Measurements from ENCODE around the gene PCSK1N. TPM values are rescaled to one million over a fixed set of nuclear protein-coding genes. Genes with fewer than 3 reads are reported as not detected.

The PCSK1N gene
- polyA plus RNA-seq, 1 of the 3 experiments (the other 2 are of a cell fraction): 35.0 TPM

GRCh38 chrX:48826135-48826875 is 9.1 kb downstream of the PCSK1N start, which contains the start of gene ERAS:
ERAS (plus strand) TSS chrX:48826513; CDS start chrX:48829124, 2,611 bp downstream.
- no peaks in the 10 kb centered on the region for H3K9me2 ChIP-seq
- H3K4me1 ChIP-seq (ENCODE audit: control insufficient read depth in 1 of 2, insufficient read depth in 2 of 2, low read depth in 1 of 2, low read length in 1 of 2): no peaks in the 10 kb centered on the region
- H3K9me3 ChIP-seq: no peaks in the 10 kb centered on the region
- POLR2A ChIA-PET: no interaction called here
- H2AFZ ChIP-seq (ENCODE audit: low read depth): no peak within 1 kb of the TSS
- CTCF ChIA-PET: interaction anchor here (1.2 kb wide), 1 partner anchor 8 kb away, joined by 3 read pairs; no protein-coding TSS in a partner anchor
- H3K27ac ChIP-seq (ENCODE audit: low read depth in 2 of 2, low read length in 1 of 2): no peak within 1 kb of the TSS
- H3F3A ChIP-seq (replicated peaks; ENCODE audit: insufficient read depth): no peaks in the 10 kb centered on the region
- no peak within 1 kb of the TSS for H3K9ac ChIP-seq
- peak; percentile 34 for DNase-seq
- H3K4me3 ChIP-seq (ENCODE audit: low read depth in 2 of 2, low read length in 1 of 2): no peak within 1 kb of the TSS
- H3K4me2 ChIP-seq: no peak within 1 kb of the TSS
- no peak for TF ChIP-seq CTCF (IDR thresholded peaks at IDR 0.05)
- no peak for TF ChIP-seq JUND (IDR thresholded peaks at IDR 0.05)
- no peak for TF ChIP-seq TCF12 (IDR thresholded peaks at IDR 0.05)
- no peak for TF ChIP-seq EP300 (IDR thresholded peaks at IDR 0.05; ENCODE audit: borderline replicate concordance in 1 of 2, low read depth in 1 of 2, low read length in 1 of 2)
- no peak for TF ChIP-seq USF1 (IDR thresholded peaks at IDR 0.05; ENCODE audit: borderline replicate concordance, low read depth)
- TF ChIP-seq POLR2AphosphoS5 (IDR thresholded peaks at IDR 0.05; ENCODE audit: low read depth, low read length): no peak
- TF ChIP-seq RAD21 (IDR thresholded peaks at IDR 0.05; ENCODE audit: low read length): no peak
- no peak for TF ChIP-seq MEF2A (IDR thresholded peaks at IDR 0.05; ENCODE audit: borderline replicate concordance, low read depth)
- TF ChIP-seq RCOR1 (IDR thresholded peaks at IDR 0.05; ENCODE audit: low read length): no peak
- no peak for TF ChIP-seq MXI1 (IDR thresholded peaks at IDR 0.05; ENCODE audit: low read depth, low read length)
- H3K36me3 ChIP-seq (replicated peaks in 1 of 2; ENCODE audit: control insufficient read depth in 1 of 2, insufficient read depth in 2 of 2, low read length in 1 of 2): no peaks in the 10 kb centered on the region
- no peaks in the 10 kb centered on the region for H3K79me2 ChIP-seq (ENCODE audit: insufficient read depth)
- peaks cover 10% of the 10 kb centered on the region; the same call in 1 of the 2 replicates for H3K27me3 ChIP-seq (ENCODE audit: insufficient read depth)
- WGBS (ENCODE audit: low lambda C conversion rate): 68% methylated on average over 23 of the region's 67 CpGs
- H4K20me1 ChIP-seq (ENCODE audit: insufficient read depth): no peaks in the 10 kb centered on the region

GRCh38 chrX:48824066-48824465 is 11.3 kb downstream of the PCSK1N start:
- Histone ChIP-seq H2AFZ (ENCODE audit: low read depth) (no peak overlapping the region), H4K20me1 (ENCODE audit: insufficient read depth) (no peaks in the 10 kb centered on the region), H3K9me3 (no peaks in the 10 kb centered on the region), H3K4me1 (ENCODE audit: control insufficient read depth in 1 of 2, insufficient read depth in 2 of 2, low read depth in 1 of 2, low read length in 1 of 2) (no peaks in the 10 kb centered on the region), H3K36me3 (replicated peaks in 1 of 2; ENCODE audit: control insufficient read depth in 1 of 2, insufficient read depth in 2 of 2, low read length in 1 of 2) (no peaks in the 10 kb centered on the region), H3K79me2 (ENCODE audit: insufficient read depth) (no peaks in the 10 kb centered on the region), H3F3A (replicated peaks; ENCODE audit: insufficient read depth) (no peaks in the 10 kb centered on the region), H3K9ac (no peak overlapping the region), H3K27me3 (ENCODE audit: insufficient read depth) (peaks cover 10% of the 10 kb centered on the region; the same call in 1 of the 2 replicates), H3K9me2 (no peaks in the 10 kb centered on the region), H3K27ac (ENCODE audit: low read depth in 2 of 2, low read length in 1 of 2) (no peak overlapping the region), H3K4me2 (no peak overlapping the region), H3K4me3 (ENCODE audit: low read depth in 2 of 2, low read length in 1 of 2) (no peak overlapping the region)
- TF ChIP-seq RAD21 (IDR thresholded peaks at IDR 0.05; ENCODE audit: low read length): no peak
- no peak for TF ChIP-seq RXRA (IDR thresholded peaks at IDR 0.05; ENCODE audit: borderline replicate concordance, low read depth)
- no peak for TF ChIP-seq JUND (IDR thresholded peaks at IDR 0.05)
- no peak for TF ChIP-seq REST (IDR thresholded peaks at IDR 0.05; ENCODE audit: low read depth, low read length)
- no peak for TF ChIP-seq CHD2 (IDR thresholded peaks at IDR 0.05; ENCODE audit: low read length, partially characterized antibody)
- TF ChIP-seq MEF2A (IDR thresholded peaks at IDR 0.05; ENCODE audit: borderline replicate concordance, low read depth): no peak
- no peak for TF ChIP-seq EP300 (IDR thresholded peaks at IDR 0.05; ENCODE audit: borderline replicate concordance in 1 of 2, low read depth in 1 of 2, low read length in 1 of 2)
- ChIA-PET POLR2A (no interaction called here), CTCF (no interaction called here)
- 50% methylated on average over 7 of the region's 8 CpGs for WGBS (ENCODE audit: low lambda C conversion rate)
- DNase-seq: no peak

Measured in SK-N-SH (cell line).